Muscle layer of colon (tissue), 2 donors: Measurements from ENCODE around the gene UBE2Q1.

ENCODE experiments used
- H3K27ac ChIP-seq: one replicate; pipeline ENCODE4 v1.7.0; 2013; ENCODE audit warnings: low read depth, mild to moderate bottlenecking, low read length, moderate library complexity
- H3K27me3 ChIP-seq, 2 donors: one replicate each; pipeline ENCODE4 v1.7.0; 2013; ENCODE audit warnings: low read length in 2 of 2, mild to moderate bottlenecking in 2 of 2; ENCODE audit not compliant: insufficient read depth in 2 of 2, control insufficient read depth in 1 of 2
- H3K36me3 ChIP-seq: one replicate; pipeline ENCODE4 v1.7.0; 2013; ENCODE audit warnings: mild to moderate bottlenecking, low read length; ENCODE audit not compliant: insufficient read depth
- H3K4me1 ChIP-seq: one replicate; pipeline ENCODE4 v1.7.0; 2013; ENCODE audit warnings: mild to moderate bottlenecking, low read length; ENCODE audit not compliant: insufficient read depth
- H3K4me3 ChIP-seq, 2 donors: one replicate each; pipeline ENCODE4 v1.7.0; 2013; ENCODE audit warnings: low read length in 2 of 2, low read depth in 1 of 2, mild to moderate bottlenecking in 1 of 2, moderate library complexity in 1 of 2
- H3K9ac ChIP-seq: one replicate; pipeline ENCODE4 v1.7.0; 2013; ENCODE audit warnings: low read length
- H3K9me3 ChIP-seq: one replicate; pipeline ENCODE4 v1.7.0; 2013; ENCODE audit warnings: mild to moderate bottlenecking, low read length
- donor health status: abdominal sarcoma.
- donor health status: Adenocarcinoma of cecum.

Gene UBE2Q1

GRCh38 chr1:154524881-154525280 lies 33.6 kb downstream of the UBE2Q1 start:
- no peaks in the 10 kb centered on the region for H3K27me3 ChIP-seq
- no peak overlapping the region for H3K27ac ChIP-seq
- H3K4me1 ChIP-seq = no peaks in the 10 kb centered on the region
- no peaks in the 10 kb centered on the region for H3K9me3 ChIP-seq
- no peak overlapping the region for H3K4me3 ChIP-seq
- no peak overlapping the region for H3K9ac ChIP-seq
- H3K36me3 ChIP-seq = no peaks in the 10 kb centered on the region

GRCh38 chr1:154521695-154522094 lies 36.8 kb downstream of the UBE2Q1 start:
- Histone ChIP-seq H3K4me3 (no peak overlapping the region), H3K9me3 (no peaks in the 10 kb centered on the region), H3K36me3 (no peaks in the 10 kb centered on the region), H3K4me1 (no peaks in the 10 kb centered on the region), H3K27me3 (no peaks in the 10 kb centered on the region), H3K27ac (no peak overlapping the region), H3K9ac (no peak overlapping the region)

- Histone ChIP-seq H3K9ac (no peak overlapping the region), H3K4me3 (no peak overlapping the region), H3K4me1 (no peaks in the 10 kb centered on the region), H3K27me3 (no peaks in the 10 kb centered on the region), H3K36me3 (no peaks in the 10 kb centered on the region), H3K27ac (no peak overlapping the region), H3K9me3 (no peaks in the 10 kb centered on the region)
Measured at GRCh38 chr1:154520333-154520732, 38.1 kb downstream of the UBE2Q1 start.

- Histone ChIP-seq H3K9me3 (no peaks in the 10 kb centered on the region), H3K9ac (no peak overlapping the region), H3K27me3 (no peaks in the 10 kb centered on the region), H3K4me1 (no peaks in the 10 kb centered on the region), H3K4me3 (no peak overlapping the region), H3K27ac (no peak overlapping the region), H3K36me3 (no peaks in the 10 kb centered on the region)
Measured at GRCh38 chr1:154519591-154519991, 38.9 kb downstream of the UBE2Q1 start.

- H3K4me3 ChIP-seq = no peak overlapping the region
- no peak overlapping the region for H3K9ac ChIP-seq
- H3K27me3 ChIP-seq = no peaks in the 10 kb centered on the region
Measured at GRCh38 chr1:154517661-154518060, 40.8 kb downstream of the UBE2Q1 start.

GRCh38 chr1:154514066-154514553 lies 44.4 kb downstream of the UBE2Q1 start:
- no peaks in the 10 kb centered on the region for H3K36me3 ChIP-seq
- H3K9ac ChIP-seq = no peak overlapping the region
- no peak overlapping the region for H3K4me3 ChIP-seq
- no peaks in the 10 kb centered on the region for H3K9me3 ChIP-seq
- no peaks in the 10 kb centered on the region for H3K4me1 ChIP-seq
- no peak overlapping the region for H3K27ac ChIP-seq
- H3K27me3 ChIP-seq = no peaks in the 10 kb centered on the region

More at GRCh38 chr1:154517661-154518060, 40.8 kb downstream of the UBE2Q1 start:
- no peaks in the 10 kb centered on the region for H3K9me3 ChIP-seq
- H3K27ac ChIP-seq = no peak overlapping the region
- no peaks in the 10 kb centered on the region for H3K36me3 ChIP-seq
- H3K4me1 ChIP-seq = no peaks in the 10 kb centered on the region

GRCh38 chr1:154512760-154513159 lies 45.7 kb downstream of the UBE2Q1 start:
- H3K27me3 ChIP-seq = no peaks in the 10 kb centered on the region
- no peaks in the 10 kb centered on the region for H3K36me3 ChIP-seq
- H3K27ac ChIP-seq = no peak overlapping the region
- no peak overlapping the region for H3K4me3 ChIP-seq
- H3K4me1 ChIP-seq = no peaks in the 10 kb centered on the region
- no peaks in the 10 kb centered on the region for H3K9me3 ChIP-seq
- H3K9ac ChIP-seq = no peak overlapping the region

- Histone ChIP-seq H3K9me3 (no peaks in the 10 kb centered on the region), H3K9ac (no peak overlapping the region), H3K4me3 (no peak overlapping the region), H3K27me3 (peaks cover 22 to 46% of the 10 kb centered on the region in 2 donors), H3K27ac (no peak overlapping the region), H3K4me1 (peaks cover 4% of the 10 kb centered on the region), H3K36me3 (no peaks in the 10 kb centered on the region)
Measured at GRCh38 chr1:154503898-154504297, 54.6 kb downstream of the UBE2Q1 start.

- Histone ChIP-seq H3K9ac (no peak overlapping the region), H3K4me3 (peak overlapping the region in 1 of 2 donors; percentile 20), H3K4me1 (peaks cover 4% of the 10 kb centered on the region), H3K27me3 (peaks cover 22 to 46% of the 10 kb centered on the region in 2 donors), H3K36me3 (no peaks in the 10 kb centered on the region), H3K9me3 (no peaks in the 10 kb centered on the region), H3K27ac (no peak overlapping the region)
Measured at GRCh38 chr1:154502744-154503115, 55.7 kb downstream of the UBE2Q1 start.

- H3K27me3 ChIP-seq = peaks cover 22 to 43% of the 10 kb centered on the region in 2 donors
- H3K4me3 ChIP-seq = peak within 1 kb of the TSS; percentile 42 to 55
- H3K4me1 ChIP-seq = peaks cover 4% of the 10 kb centered on the region
- no peak within 1 kb of the TSS for H3K27ac ChIP-seq
- H3K36me3 ChIP-seq = no peaks in the 10 kb centered on the region
- H3K9me3 ChIP-seq = no peaks in the 10 kb centered on the region
- no peak within 1 kb of the TSS for H3K9ac ChIP-seq
Measured at GRCh38 chr1:154502066-154502743, 56.3 kb downstream of the UBE2Q1 start, which contains the start of the genes SHE and TDRD10. Gene SHE (minus strand): TSS chr1:154502412. CDS start chr1:154502026, 386 bp downstream. Gene TDRD10 (plus strand): TSS chr1:154502219. CDS start chr1:154506904, 4,685 bp downstream.

GRCh38 chr1:154501423-154502065 lies 56.9 kb downstream of the UBE2Q1 start:
- Histone ChIP-seq H3K4me1 (peaks cover 4% of the 10 kb centered on the region), H3K27me3 (peaks cover 22 to 41% of the 10 kb centered on the region in 2 donors), H3K9ac (no peak overlapping the region), H3K9me3 (no peaks in the 10 kb centered on the region), H3K36me3 (no peaks in the 10 kb centered on the region), H3K27ac (no peak overlapping the region), H3K4me3 (peak overlapping the region; percentile 42 to 55)
